K562 (cell line): ENCODE measurements around the gene HBG1. TPM values are rescaled to one million over a fixed set of nuclear protein-coding genes. Genes with fewer than 3 reads are reported as not detected.

Source experiments
- ARID1B ChIP-seq: fragments of 450-650 bp; IDR thresholded peaks from 2 replicates; pipeline ENCODE4 v1.6.1; 2016; ENCODE audit warnings: antibody characterized with exemption, mild to moderate bottlenecking, inconsistent platforms
- CBFA2T2 ChIP-seq: fragments of 450-650 bp; conservative IDR thresholded peaks from 2 replicates; pipeline ENCODE4 v1.6.1; 2017; ENCODE audit warnings: mild to moderate bottlenecking
- EGR1 ChIP-seq: fragments of 450-650 bp; conservative IDR thresholded peaks from 2 replicates; pipeline ENCODE4 v1.6.1; 2017; ENCODE audit warnings: mild to moderate bottlenecking
- MGA ChIP-seq: fragments of 450-650 bp; IDR thresholded peaks from 2 replicates; pipeline ENCODE4 v1.6.1; 2016; ENCODE audit warnings: mild to moderate bottlenecking, moderate library complexity
- NKRF ChIP-seq: fragments of 450-650 bp; IDR thresholded peaks from 2 replicates; pipeline ENCODE4 v1.6.1; 2016; ENCODE audit warnings: borderline replicate concordance
- SRF ChIP-seq, 2 experiments: fragments of 250-450, 450-650 bp in 1 of 2; sonication (Bioruptor Pico) in 1 of 2; sonication (generic) in 1 of 2; formaldehyde crosslinking; IDR thresholded peaks; 2 replicates each; pipeline versions ENCODE4 v1.5.0 to v1.5.1; 2020 to 2022; ENCODE audit warnings: mild to moderate bottlenecking in 1 of 2, missing genetic modification reagents in 1 of 2
- TFAP4 ChIP-seq: sonication (generic); formaldehyde crosslinking; IDR thresholded peaks from 2 replicates; pipeline ENCODE4 v1.8.0; 2022; ENCODE audit warnings: missing genetic modification reagents, mild to moderate bottlenecking, moderate library complexity, borderline replicate concordance
- TOE1 ChIP-seq, 2 experiments: fragments of 450-650 bp in 1 of 2; sonication (generic) in 1 of 2; formaldehyde crosslinking in 1 of 2; IDR thresholded peaks; 2 replicates each; pipeline versions ENCODE4 v1.7.1 to v1.8.0; 2016 to 2022; ENCODE audit warnings: borderline replicate concordance in 2 of 2, mild to moderate bottlenecking in 2 of 2, antibody characterized with exemption in 1 of 2, inconsistent platforms in 1 of 2, low read depth in 1 of 2, missing genetic modification reagents in 1 of 2, moderate library complexity in 1 of 2
- polyA plus RNA-seq, 8 experiments: library from polyadenylated mRNA; depleted of rRNA in 4 of 8; stranded (reverse) in 5 of 8; unstranded in 3 of 8; fragments of >200 nt; fragmentation: Nextera tagmentation in 2 of 8; fragmentation: Illumina TruSeq in 1 of 8; extraction: Ambion mirVana in 2 of 8; extraction: Trizol in 1 of 8; gene quantifications; 2 replicates each; pipeline versions ENCODE4 v1.2.1 to v1.2.3, GENCODE V29; 2011 to 2014; ENCODE audit warnings: inconsistent platforms in 1 of 8, missing spikeins in 1 of 8
- total RNA-seq, 7 experiments: library from RNA; depleted of rRNA in 6 of 7; stranded (reverse); fragments of >200 nt in 6 of 7; fragmentation: Illumina TruSeq in 2 of 7; extraction: Trizol in 2 of 7; gene quantifications; 2 replicates each; pipeline versions ENCODE4 v1.2.1 to v1.2.3, GENCODE V29; 2011 to 2021; ENCODE audit warnings: low replicate concordance in 1 of 7

Gene HBG1
- total and polyA plus RNA-seq, 9 of the 15 experiments (the other 6 are each of a cell fraction or from before 2014, with no cell fraction given), result 1,066 to 16,338 (median 4,898) TPM

DNA sequence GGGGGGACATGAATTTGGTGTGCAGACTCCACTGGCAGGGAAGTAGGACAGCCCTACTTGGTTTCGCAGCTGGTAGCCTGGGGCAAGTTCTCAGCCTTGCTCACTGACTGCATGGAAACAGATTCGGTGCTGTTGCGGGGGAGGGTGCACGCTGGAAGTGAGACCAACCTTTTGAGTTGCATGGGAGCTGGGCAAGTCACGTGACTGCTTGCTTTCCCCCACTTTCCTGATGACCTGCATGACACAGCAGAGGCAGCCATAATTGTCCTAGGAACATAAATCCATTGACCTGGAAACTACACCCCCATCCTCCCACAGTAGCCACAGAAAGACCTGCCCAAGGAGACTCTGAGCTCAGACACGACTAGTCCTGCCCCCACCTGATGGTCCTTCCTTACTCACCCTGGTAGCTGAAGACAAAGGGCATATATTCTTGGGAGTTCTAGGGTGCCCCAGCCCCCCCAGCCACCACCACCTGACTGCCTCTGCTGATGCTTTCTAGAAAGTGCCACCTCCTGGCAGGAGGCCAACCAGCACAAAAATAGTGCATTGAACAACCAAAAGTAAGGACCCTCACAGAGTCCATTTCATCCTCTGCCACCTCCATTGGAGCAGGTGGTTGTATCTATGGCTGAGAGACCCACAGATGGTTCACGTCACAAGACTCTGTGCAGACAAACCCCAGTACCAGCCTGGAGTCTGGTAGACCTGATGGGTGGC is 9.0 kb upstream of the HBG1 start (continued):
- peak; percentile 99 for TF ChIP-seq TOE1 (IDR thresholded peaks at IDR 0.05; ENCODE audit: borderline replicate concordance)
- TF ChIP-seq TOE1 (CRISPR knock-in tag; IDR thresholded peaks at IDR 0.05; ENCODE audit: borderline replicate concordance, low read depth), result no peak
- peak; percentile 58; the same call in 1 of the 2 replicates for TF ChIP-seq ARID1B
- peak; percentile 92 for TF ChIP-seq CBFA2T2
- TF ChIP-seq TFAP4 (CRISPR knock-in tag), result peak; percentile 52; the same call in 1 of the 2 replicates
- TF ChIP-seq MGA, result peak; percentile 84
- no peak for TF ChIP-seq NKRF
- no peak for TF ChIP-seq SRF (CRISPR knock-in tag; IDR thresholded peaks at IDR 0.05)
- TF ChIP-seq EGR1, result peak; percentile 77
